Measurements from ENCODE around the gene RMC1. TPM values are rescaled to one million over a fixed set of nuclear protein-coding genes. Genes with fewer than 3 reads are reported as not detected.

RMC1 gene
- total and polyA plus RNA-seq, 11 donors: 12.2 to 27.8 (median 17.5) TPM

- Histone ChIP-seq H3K4me3 (no peak overlapping the region), H3K36me3 (peaks cover 0 to 100% (median 100%) of the 10 kb centered on the region in 9 donors), H3K4me1 (peaks cover 0 to 28% (median 0%) of the 10 kb centered on the region in 12 donors), H3K27ac (no peak overlapping the region), H3K27me3 (no peaks in the 10 kb centered on the region), H3K9me3 (no peaks in the 10 kb centered on the region)
- DNase-seq (peak in 3 of 5 donors; percentile 20 to 60 (median 40)), ATAC-seq (peak in 3 of 4 donors; percentile 35 to 52 (median 52))
- 68 to 78% (median 74%) methylated on average over 4 of the region's 4 CpGs for WGBS, 4 donors
- TF ChIP-seq POLR2A (IDR thresholded peaks at IDR 0.05) (no peak), CTCF (IDR thresholded peaks at IDR 0.05) (no peak)
- intact Hi-C loops (cut with DNase I): loop anchor here in 1 of 10 donors (10.0 kb wide), 1 partner anchor 282 kb away; no protein-coding TSS in a partner anchor
These were observed 29.5 kb downstream of the RMC1 start for GRCh38 chr18:23532848-23533247.

GRCh38 chr18:23534276-23534675, 31.0 kb downstream of the RMC1 start:
- 95 to 100% (median 97%) methylated on average over 13 to 16 of the region's 16 CpGs for WGBS, 4 donors
- no peaks in the 10 kb centered on the region for H3K27me3 ChIP-seq
- ATAC-seq: no peak

GRCh38 chr18:23536204-23536603, 32.9 kb downstream of the RMC1 start:
- no peaks in the 10 kb centered on the region for H3K9me3 ChIP-seq
- no peaks in the 10 kb centered on the region for H3K27me3 ChIP-seq
- peaks cover 0 to 100% (median 100%) of the 10 kb centered on the region in 9 donors for H3K36me3 ChIP-seq
- no peak overlapping the region for H3K27ac ChIP-seq
- peaks cover 0 to 25% (median 2%) of the 10 kb centered on the region in 12 donors for H3K4me1 ChIP-seq
- no peak overlapping the region for H3K4me3 ChIP-seq
- ATAC-seq (no peak), DNase-seq (no peak)
- intact Hi-C loops (cut with DNase I): loop anchor here in 1 of 10 donors (10.0 kb wide), 1 partner anchor 279 kb away; no protein-coding TSS in a partner anchor
- TF ChIP-seq POLR2A (IDR thresholded peaks at IDR 0.05) (no peak), CTCF (IDR thresholded peaks at IDR 0.05) (no peak)
- WGBS, 4 donors: 94 to 98% (median 96%) methylated on average over 5 of the region's 5 CpGs

More at GRCh38 chr18:23534276-23534675, 31.0 kb downstream of the RMC1 start:
- H3K36me3 ChIP-seq: peaks cover 0 to 100% (median 100%) of the 10 kb centered on the region in 9 donors
- intact Hi-C loops (cut with DNase I): loop anchor here in 1 of 10 donors (10.0 kb wide), 1 partner anchor 281 kb away; no protein-coding TSS in a partner anchor
- no peak overlapping the region for H3K4me3 ChIP-seq
- H3K4me1 ChIP-seq: peaks cover 0 to 19% (median 0%) of the 10 kb centered on the region in 12 donors
- H3K9me3 ChIP-seq: no peaks in the 10 kb centered on the region
- TF ChIP-seq POLR2A (IDR thresholded peaks at IDR 0.05) (no peak), CTCF (IDR thresholded peaks at IDR 0.05) (no peak)
- DNase-seq: no peak
- no peak overlapping the region for H3K27ac ChIP-seq

GRCh38 chr18:23537274-23537673, 34.0 kb downstream of the RMC1 start:
- TF ChIP-seq POLR2A (IDR thresholded peaks at IDR 0.05) (no peak), CTCF (IDR thresholded peaks at IDR 0.05) (no peak)
- Histone ChIP-seq H3K4me1 (peaks cover 0 to 36% (median 8%) of the 10 kb centered on the region in 12 donors), H3K27me3 (no peaks in the 10 kb centered on the region), H3K4me3 (no peak overlapping the region), H3K27ac (no peak overlapping the region), H3K9me3 (no peaks in the 10 kb centered on the region), H3K36me3 (peaks cover 0 to 100% (median 96%) of the 10 kb centered on the region in 9 donors)
- intact Hi-C loops (cut with DNase I): loop anchor here in 1 of 10 donors (10.0 kb wide), 1 partner anchor 278 kb away; no protein-coding TSS in a partner anchor
- DNase-seq: no peak
- no peak for ATAC-seq
- WGBS, 4 donors: 92 to 97% (median 96%) methylated on average over 7 of the region's 7 CpGs

Data from heart left ventricle (tissue), 16 donors.